ENCODE data around the gene SRMS. TPM values are rescaled to one million over a fixed set of nuclear protein-coding genes. Genes with fewer than 3 reads are reported as not detected.

SRMS gene
- total RNA-seq, 2 experiments from 2014 or later = 0.42 TPM; not detected in 1

DNA sequence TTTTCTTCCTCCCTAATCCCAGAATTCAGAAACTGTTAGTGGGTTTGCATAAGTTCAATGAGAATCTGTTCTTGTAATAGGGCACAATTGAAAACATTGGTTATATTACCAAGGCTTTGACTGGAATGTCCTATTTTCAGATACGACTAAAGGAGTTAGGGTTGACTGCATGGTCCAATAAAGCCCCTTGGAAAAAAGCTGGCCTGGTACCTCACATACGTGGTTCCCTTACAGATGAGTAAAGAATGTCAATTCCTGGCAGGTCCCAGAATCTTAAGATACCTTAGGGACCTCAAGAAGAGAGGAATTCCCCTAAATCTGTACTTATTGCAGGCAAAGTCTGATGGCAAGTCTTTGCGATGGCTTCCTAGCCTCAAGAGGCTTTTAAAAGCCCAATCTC, 22.4 kb downstream of the SRMS start:
- intact Hi-C loops (cut with micrococcal nuclease; ENCODE audit: unreplicated experiment) = no loop called here
- POLR2A ChIA-PET = no interaction called here
- Histone ChIP-seq H3K79me2 (ENCODE audit: insufficient read depth, low read depth, low read length) (no peaks in the 10 kb centered on the region; the same call in 1 of the 2 replicates), H3K4me1 (ENCODE audit: insufficient read depth, low read length, poor library complexity, severe bottlenecking) (peaks cover 4% of the 10 kb centered on the region), H2AFZ (ENCODE audit: low read length) (no peak overlapping the region), H3K4me3 (ENCODE audit: low read depth, low read length, poor library complexity, severe bottlenecking) (no peak overlapping the region), H3K9me2 (ENCODE audit: insufficient read depth, low read length) (no peaks in the 10 kb centered on the region), H3K36me3 (ENCODE audit: insufficient read depth, low read length) (peaks cover 21% of the 10 kb centered on the region), H4K20me1 (ENCODE audit: insufficient read depth, low read length) (no peaks in the 10 kb centered on the region), H3K9me3 (ENCODE audit: low read length) (peaks cover 6% of the 10 kb centered on the region; the same call in 1 of the 2 replicates), H3K27ac (ENCODE audit: low read depth, low read length, poor library complexity, severe bottlenecking) (no peak overlapping the region), H3K4me2 (ENCODE audit: low read length) (no peak overlapping the region)
- TF ChIP-seq EZH2phosphoT487 (IDR thresholded peaks at IDR 0.05; ENCODE audit: borderline replicate concordance, low read depth, low read length) = no peak
- TF ChIP-seq, protein P1, sequence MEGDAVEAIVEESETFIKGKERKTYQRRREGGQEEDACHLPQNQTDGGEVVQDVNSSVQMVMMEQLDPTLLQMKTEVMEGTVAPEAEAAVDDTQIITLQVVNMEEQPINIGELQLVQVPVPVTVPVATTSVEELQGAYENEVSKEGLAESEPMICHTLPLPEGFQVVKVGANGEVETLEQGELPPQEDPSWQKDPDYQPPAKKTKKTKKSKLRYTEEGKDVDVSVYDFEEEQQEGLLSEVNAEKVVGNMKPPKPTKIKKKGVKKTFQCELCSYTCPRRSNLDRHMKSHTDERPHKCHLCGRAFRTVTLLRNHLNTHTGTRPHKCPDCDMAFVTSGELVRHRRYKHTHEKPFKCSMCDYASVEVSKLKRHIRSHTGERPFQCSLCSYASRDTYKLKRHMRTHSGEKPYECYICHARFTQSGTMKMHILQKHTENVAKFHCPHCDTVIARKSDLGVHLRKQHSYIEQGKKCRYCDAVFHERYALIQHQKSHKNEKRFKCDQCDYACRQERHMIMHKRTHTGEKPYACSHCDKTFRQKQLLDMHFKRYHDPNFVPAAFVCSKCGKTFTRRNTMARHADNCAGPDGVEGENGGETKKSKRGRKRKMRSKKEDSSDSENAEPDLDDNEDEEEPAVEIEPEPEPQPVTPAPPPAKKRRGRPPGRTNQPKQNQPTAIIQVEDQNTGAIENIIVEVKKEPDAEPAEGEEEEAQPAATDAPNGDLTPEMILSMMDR (conservative IDR thresholded peaks at IDR 0.05; ENCODE audit: low read length) = no peak
- CTCF ChIA-PET (ENCODE audit: unreplicated experiment) = no interaction called here
- DNase-seq (ENCODE audit: low spot score) = no peak
- BruUV-seq (replicated peaks) = no TSS peak

DNA sequence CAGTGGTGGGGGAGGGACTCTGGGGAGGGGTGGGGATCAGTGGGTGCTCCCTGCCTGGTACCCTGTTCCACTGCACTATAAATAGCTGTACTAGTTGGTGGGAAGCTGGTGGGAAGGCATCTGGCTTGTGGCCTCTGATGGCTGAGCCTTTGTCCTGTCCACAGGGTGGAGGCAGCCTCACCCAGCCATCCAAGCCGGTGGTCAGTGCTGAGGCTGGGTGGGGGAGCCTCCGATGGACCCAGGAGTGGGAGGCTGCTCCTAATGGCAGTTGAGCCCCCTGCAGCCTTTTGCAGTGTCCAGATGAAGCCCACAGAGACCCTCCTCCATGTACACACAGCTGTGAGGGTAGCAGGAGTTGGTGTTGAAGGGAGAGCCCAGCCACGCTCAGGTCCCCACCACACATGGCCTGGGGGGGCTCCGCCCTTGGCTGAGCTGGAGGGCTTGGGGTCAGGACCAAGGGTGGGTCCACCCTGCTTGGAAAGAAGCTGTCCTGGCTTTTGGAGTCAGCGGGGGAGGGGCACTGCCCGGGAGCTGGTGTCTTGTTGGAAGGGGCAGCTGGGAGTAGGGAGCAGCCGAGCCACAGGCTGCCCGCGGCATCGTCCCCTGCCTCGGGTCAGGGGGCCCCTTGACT, 24.5 kb downstream of the SRMS start:
- no peaks in the 10 kb centered on the region for H3K9me2 ChIP-seq (ENCODE audit: insufficient read depth, low read length)
- H3K4me2 ChIP-seq (ENCODE audit: low read length) = no peak overlapping the region
- no peak for DNase-seq (ENCODE audit: low spot score)
- no peak overlapping the region for H3K4me3 ChIP-seq (ENCODE audit: low read depth, low read length, poor library complexity, severe bottlenecking)
- peaks cover 21% of the 10 kb centered on the region for H3K36me3 ChIP-seq (ENCODE audit: insufficient read depth, low read length)
- intact Hi-C loops (cut with micrococcal nuclease; ENCODE audit: unreplicated experiment) = no loop called here
- no TSS peak for BruUV-seq (replicated peaks)
- H2AFZ ChIP-seq (ENCODE audit: low read length) = no peak overlapping the region
- ChIA-PET CTCF (ENCODE audit: unreplicated experiment) (no interaction called here), POLR2A (no interaction called here)
- H3K79me2 ChIP-seq (ENCODE audit: insufficient read depth, low read depth, low read length) = no peaks in the 10 kb centered on the region; the same call in 1 of the 2 replicates
- peaks cover 6% of the 10 kb centered on the region; the same call in 1 of the 2 replicates for H3K9me3 ChIP-seq (ENCODE audit: low read length)
- H3K4me1 ChIP-seq (ENCODE audit: insufficient read depth, low read length, poor library complexity, severe bottlenecking) = peaks cover 11% of the 10 kb centered on the region
- no peak for TF ChIP-seq EZH2phosphoT487 (IDR thresholded peaks at IDR 0.05; ENCODE audit: borderline replicate concordance, low read depth, low read length)
- TF ChIP-seq, protein P1 (conservative IDR thresholded peaks at IDR 0.05; ENCODE audit: low read length) = no peak
- H4K20me1 ChIP-seq (ENCODE audit: insufficient read depth, low read length) = no peaks in the 10 kb centered on the region
- no peak overlapping the region for H3K27ac ChIP-seq (ENCODE audit: low read depth, low read length, poor library complexity, severe bottlenecking)

Measured in OCI-LY7 (cell line).